Urinary bladder (tissue), 4 donors: ENCODE results near the gene SRXN1. TPM values are rescaled to one million over a fixed set of nuclear protein-coding genes. Genes with fewer than 3 reads are reported as not detected.

Experiments
- DNase-seq: peaks from one replicate; pipeline ENCODE4 v3.0.0-alpha.2; 2015; ENCODE audit errors: extremely low spot score
- H3K27ac ChIP-seq: one replicate; pipeline ENCODE4 v1.5.1; 2013; ENCODE audit warnings: low read depth, mild to moderate bottlenecking, moderate library complexity
- H3K36me3 ChIP-seq: one replicate; pipeline ENCODE4 v1.6.1; 2013; ENCODE audit warnings: mild to moderate bottlenecking, moderate library complexity; ENCODE audit not compliant: insufficient read depth
- H3K4me1 ChIP-seq: one replicate; pipeline ENCODE4 v1.6.1; 2013; ENCODE audit warnings: mild to moderate bottlenecking, moderate library complexity; ENCODE audit not compliant: insufficient read depth
- H3K4me3 ChIP-seq: one replicate; pipeline ENCODE4 v1.5.1; 2013; ENCODE audit warnings: low read depth, low read length
- WGBS: extraction: QIAGEN DNeasy Blood & Tissue Kit; methylation state at CpG from one replicate; pipeline ENCODE4 v1.1.7; 2013; 5-methylcytosine and 5-hydroxymethylcytosine counted together
- polyA plus RNA-seq: library from polyadenylated mRNA; stranded (reverse); fragments of 200-250 nt; gene quantifications from one replicate; pipeline ENCODE4 v1.2.3, GENCODE V29; 2013
- total RNA-seq: library from RNA; depleted of rRNA; stranded (reverse); fragments of >200 nt; gene quantifications from one replicate; pipeline ENCODE4 v1.2.3, GENCODE V29; 2014
- donor health status: healthy with polysubstance abuse.
- donor health status: healthy.

The SRXN1 gene
- total and polyA plus RNA-seq, 2 donors, result 11.9 to 44.1 TPM

- no peak for DNase-seq
- H3K4me1 ChIP-seq, result no peaks in the 10 kb centered on the region
- H3K36me3 ChIP-seq, result no peaks in the 10 kb centered on the region
- 84% methylated on average over 4 of the region's 4 CpGs for WGBS
- no peak overlapping the region for H3K27ac ChIP-seq
- H3K4me3 ChIP-seq, result no peak overlapping the region
Measured at GRCh38 chr20:625360-625932, 27.6 kb downstream of the SRXN1 start.

- 61% methylated on average over 4 of the region's 4 CpGs for WGBS
- no peaks in the 10 kb centered on the region for H3K4me1 ChIP-seq
- no peak overlapping the region for H3K27ac ChIP-seq
- no peak for DNase-seq
- H3K4me3 ChIP-seq, result no peak overlapping the region
- no peaks in the 10 kb centered on the region for H3K36me3 ChIP-seq
Measured at GRCh38 chr20:623704-624103, 29.3 kb downstream of the SRXN1 start.

GRCh38 chr20:623021-623420, 30.0 kb downstream of the SRXN1 start:
- no peak for DNase-seq
- WGBS, result 10% methylated on average over 4 of the region's 4 CpGs
- H3K27ac ChIP-seq, result no peak overlapping the region

GRCh38 chr20:622161-622560, 30.8 kb downstream of the SRXN1 start:
- no peak overlapping the region for H3K27ac ChIP-seq
- 53% methylated on average over 7 of the region's 7 CpGs for WGBS
- no peaks in the 10 kb centered on the region for H3K4me1 ChIP-seq
- no peak overlapping the region for H3K4me3 ChIP-seq
- DNase-seq, result no peak
- H3K36me3 ChIP-seq, result no peaks in the 10 kb centered on the region

More at GRCh38 chr20:623021-623420, 30.0 kb downstream of the SRXN1 start:
- Histone ChIP-seq H3K4me3 (no peak overlapping the region), H3K4me1 (no peaks in the 10 kb centered on the region), H3K36me3 (no peaks in the 10 kb centered on the region)

GRCh38 chr20:621125-621756, 31.8 kb downstream of the SRXN1 start:
- WGBS, result 50% methylated on average over 5 of the region's 5 CpGs
- Histone ChIP-seq H3K4me3 (no peak overlapping the region), H3K36me3 (no peaks in the 10 kb centered on the region), H3K4me1 (no peaks in the 10 kb centered on the region), H3K27ac (no peak overlapping the region)
- no peak for DNase-seq

- Histone ChIP-seq H3K4me1 (no peaks in the 10 kb centered on the region), H3K27ac (no peak overlapping the region), H3K4me3 (no peak overlapping the region), H3K36me3 (no peaks in the 10 kb centered on the region)
- no peak for DNase-seq
- 25% methylated on average over 7 of the region's 7 CpGs for WGBS
Measured at GRCh38 chr20:620246-620645, 32.8 kb downstream of the SRXN1 start.

GRCh38 chr20:618980-619379, 34.0 kb downstream of the SRXN1 start:
- Histone ChIP-seq H3K36me3 (no peaks in the 10 kb centered on the region), H3K27ac (no peak overlapping the region), H3K4me1 (no peaks in the 10 kb centered on the region), H3K4me3 (no peak overlapping the region)
- 62% methylated on average over 5 of the region's 5 CpGs for WGBS
- no peak for DNase-seq

GRCh38 chr20:617934-618690, 34.9 kb downstream of the SRXN1 start:
- DNase-seq, result no peak
- no peak overlapping the region for H3K27ac ChIP-seq
- H3K36me3 ChIP-seq, result no peaks in the 10 kb centered on the region
- WGBS, result 88% methylated on average over 4 of the region's 4 CpGs
- H3K4me3 ChIP-seq, result no peak overlapping the region
- H3K4me1 ChIP-seq, result no peaks in the 10 kb centered on the region

GRCh38 chr20:615514-615913, 37.5 kb downstream of the SRXN1 start:
- no peak overlapping the region for H3K27ac ChIP-seq
- no peaks in the 10 kb centered on the region for H3K4me1 ChIP-seq
- no peak for DNase-seq
- no peaks in the 10 kb centered on the region for H3K36me3 ChIP-seq
- no peak overlapping the region for H3K4me3 ChIP-seq
- WGBS, result 71% methylated on average over 4 of the region's 4 CpGs

GRCh38 chr20:611843-612185, 41.2 kb downstream of the SRXN1 start:
- Histone ChIP-seq H3K36me3 (no peaks in the 10 kb centered on the region), H3K4me1 (no peaks in the 10 kb centered on the region), H3K27ac (no peak overlapping the region), H3K4me3 (no peak overlapping the region)
- DNase-seq, result no peak
- WGBS, result 12% methylated on average over 8 of the region's 8 CpGs

- DNase-seq, result no peak
- Histone ChIP-seq H3K4me1 (no peaks in the 10 kb centered on the region), H3K36me3 (no peaks in the 10 kb centered on the region), H3K4me3 (no peak overlapping the region), H3K27ac (no peak overlapping the region)
- 37% methylated on average over 24 of the region's 24 CpGs for WGBS
Measured at GRCh38 chr20:611047-611842, 41.8 kb downstream of the SRXN1 start.

- no peak for DNase-seq
- WGBS, result 7% methylated on average over 84 of the region's 84 CpGs
- Histone ChIP-seq H3K4me1 (no peaks in the 10 kb centered on the region), H3K36me3 (no peaks in the 10 kb centered on the region), H3K27ac (no peak within 1 kb of the TSS), H3K4me3 (peak within 1 kb of the TSS; percentile 25)
Measured at GRCh38 chr20:610130-611046, 42.6 kb downstream of the SRXN1 start, which contains the start of gene TCF15. TCF15 (minus strand) TSS chr20:610309; CDS start chr20:610237, 72 bp downstream.
